Kidney epithelial cell (primary cell): ENCODE measurements around the gene WNT11. TPM values are rescaled to one million over a fixed set of nuclear protein-coding genes. Genes with fewer than 3 reads are reported as not detected.

Experiments used
- DNase-seq: peaks from one replicate; pipeline ENCODE4 v3.0.0-alpha.2; 2010; ENCODE audit warnings: low read depth
- H3K27me3 ChIP-seq: 2 replicates; pipeline ENCODE4 v1.6.0; 2011; ENCODE audit warnings: low read length; ENCODE audit not compliant: control insufficient read depth, insufficient read depth
- H3K36me3 ChIP-seq: 2 replicates; pipeline ENCODE4 v1.5.1; 2011; ENCODE audit warnings: low read length; ENCODE audit not compliant: control insufficient read depth, insufficient read depth
- H3K4me3 ChIP-seq: 2 replicates; pipeline ENCODE4 v1.5.1; 2011; ENCODE audit warnings: low read depth, mild to moderate bottlenecking, control low read depth, low read length
- total RNA-seq: library from RNA; depleted of rRNA; stranded (reverse); fragments of >200 nt; gene quantifications from 2 replicates; pipeline ENCODE4 v1.2.3, GENCODE V29; 2015
- TF ChIP-seq, protein P1 (sequence below): IDR thresholded peaks from 2 replicates; pipeline ENCODE4 v1.5.1; 2011; ENCODE audit warnings: mild to moderate bottlenecking, moderate library complexity, low read length, control low read depth, inconsistent platforms; ENCODE audit not compliant: insufficient read depth, poor library complexity, severe bottlenecking

Gene WNT11
- total RNA-seq, 1 donor from 2014 or later, result 0.21 TPM

DNA sequence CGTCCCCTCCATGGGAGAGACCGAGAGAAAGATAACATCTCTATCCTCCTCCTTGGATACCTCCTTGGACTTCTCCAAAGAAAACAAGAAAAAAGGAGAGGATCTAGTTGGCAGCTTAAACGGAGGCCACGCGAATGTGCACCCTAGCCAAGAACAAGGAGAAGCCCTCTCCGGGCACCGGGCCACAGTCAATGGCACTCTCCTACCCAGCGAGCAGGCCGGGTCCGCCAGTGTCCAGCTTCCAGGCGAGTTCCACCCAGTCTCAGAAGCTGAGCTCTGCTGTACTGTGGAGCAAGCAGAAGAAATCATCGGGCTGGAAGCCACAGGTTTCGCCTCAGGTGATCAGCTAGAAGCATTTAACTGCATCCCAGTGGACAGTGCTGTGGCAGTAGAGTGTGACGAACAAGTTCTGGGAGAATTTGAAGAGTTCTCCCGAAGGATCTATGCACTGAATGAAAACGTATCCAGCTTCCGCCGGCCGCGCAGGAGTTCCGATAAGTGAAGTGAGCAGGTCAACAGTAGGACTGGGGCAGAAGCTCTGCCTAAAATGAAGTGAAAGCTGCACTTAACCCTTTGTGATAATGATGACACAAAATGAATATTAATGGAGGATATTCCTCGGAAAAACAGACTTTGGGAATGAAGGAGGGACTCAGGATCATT is 65.3 kb downstream of the WNT11 start:
- no peak for DNase-seq
- no peak overlapping the region for H3K4me3 ChIP-seq
- H3K36me3 ChIP-seq, result no peaks in the 10 kb centered on the region
- TF ChIP-seq, protein P1, sequence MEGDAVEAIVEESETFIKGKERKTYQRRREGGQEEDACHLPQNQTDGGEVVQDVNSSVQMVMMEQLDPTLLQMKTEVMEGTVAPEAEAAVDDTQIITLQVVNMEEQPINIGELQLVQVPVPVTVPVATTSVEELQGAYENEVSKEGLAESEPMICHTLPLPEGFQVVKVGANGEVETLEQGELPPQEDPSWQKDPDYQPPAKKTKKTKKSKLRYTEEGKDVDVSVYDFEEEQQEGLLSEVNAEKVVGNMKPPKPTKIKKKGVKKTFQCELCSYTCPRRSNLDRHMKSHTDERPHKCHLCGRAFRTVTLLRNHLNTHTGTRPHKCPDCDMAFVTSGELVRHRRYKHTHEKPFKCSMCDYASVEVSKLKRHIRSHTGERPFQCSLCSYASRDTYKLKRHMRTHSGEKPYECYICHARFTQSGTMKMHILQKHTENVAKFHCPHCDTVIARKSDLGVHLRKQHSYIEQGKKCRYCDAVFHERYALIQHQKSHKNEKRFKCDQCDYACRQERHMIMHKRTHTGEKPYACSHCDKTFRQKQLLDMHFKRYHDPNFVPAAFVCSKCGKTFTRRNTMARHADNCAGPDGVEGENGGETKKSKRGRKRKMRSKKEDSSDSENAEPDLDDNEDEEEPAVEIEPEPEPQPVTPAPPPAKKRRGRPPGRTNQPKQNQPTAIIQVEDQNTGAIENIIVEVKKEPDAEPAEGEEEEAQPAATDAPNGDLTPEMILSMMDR, result no peak
- H3K27me3 ChIP-seq, result no peaks in the 10 kb centered on the region

- no peak overlapping the region for H3K4me3 ChIP-seq
- no peaks in the 10 kb centered on the region for H3K27me3 ChIP-seq
- no peaks in the 10 kb centered on the region for H3K36me3 ChIP-seq
- DNase-seq, result no peak
- TF ChIP-seq, protein P1, result no peak
Observed at GRCh38 chr11:76139314-76139713, 67.0 kb downstream of the WNT11 start.

Other genes starting within 250 kb of the WNT11 start
- gene THAP12, start 174.6 kb upstream of the WNT11 start, total RNA-seq, result 25.1 and 35.3 TPM in 2 replicates
- gene GVQW3, start 174.8 kb upstream of the WNT11 start, total RNA-seq, result 1.1 and 1.6 TPM in 2 replicates
- 15.2 and 32.7 TPM in 2 replicates for gene EMSY, start 238.5 kb upstream of the WNT11 start, total RNA-seq